HCT116 (cell line): Measurements from ENCODE around the gene SLC47A1. TPM values are rescaled to one million over a fixed set of nuclear protein-coding genes. Genes with fewer than 3 reads are reported as not detected.

Experiments used
- ATAC-seq: fragments of 200-7000 bp; cut with Tn5 transposase; 2 replicates; pipeline ENCODE4 v1.9.1; 2020; ENCODE audit warnings: mild to moderate bottlenecking, moderate library complexity
- BruUV-seq: library from RNA; stranded (reverse); fragments of 400-500 nt; replicated peaks from 2 replicates; lab custom pipeline; 2021; lab: Mats Ljungman, UMichigan
- CTCF ChIA-PET: fragments of 300-600 bp; sonication (Branson Sonifier 250); formaldehyde crosslinking; loops from one replicate; lab custom pipeline; 2021; ENCODE audit warnings: antibody characterized with exemption; lab: Charles Lee
- POLR2A ChIA-PET: fragments of 300-600, 350-600 bp; sonication (Branson Sonifier 250); formaldehyde crosslinking; loops from one replicate; lab custom pipeline; 2021; ENCODE audit warnings: antibody characterized with exemption; lab: Charles Lee
- RAD21 ChIA-PET, 2 experiments: fragments of 300-600 bp; sonication (Branson Sonifier 250); formaldehyde crosslinking; loops; one replicate each; lab custom pipeline; 2023; ENCODE audit warnings: low total read pairs in 2 of 2; ENCODE audit not compliant: uncharacterized antibody in 2 of 2, unreplicated experiment in 2 of 2, low non-redundant PET in 1 of 2; lab: Charles Lee
- DNase-seq: peaks from one replicate; pipeline ENCODE4 v3.0.0-alpha.2; 2010; ENCODE audit warnings: low read depth, low spot score
- H2AFZ ChIP-seq: fragments of 200-600 bp; shearing (Covaris generic), sonication (generic); 2 replicates; pipeline ENCODE4 v1.6.1; 2017; ENCODE audit warnings: low read depth, mixed run types, mixed read lengths, antibody characterized with exemption, low read length; ENCODE audit not compliant: poor library complexity, severe bottlenecking
- H3K27ac ChIP-seq: 2 replicates; pipeline ENCODE4 v1.5.1; 2012; ENCODE audit warnings: low read depth, low read length
- H3K27me3 ChIP-seq: fragments of 200-600 bp; sonication (generic); 2 replicates; pipeline ENCODE4 v1.6.1; 2016; ENCODE audit warnings: mixed run types, low read length, mixed read lengths; ENCODE audit not compliant: insufficient read depth
- H3K36me3 ChIP-seq, 2 experiments: fragments of 200-500 bp in 1 of 2; fragments of 200-600 bp in 1 of 2; sonication (Bioruptor generic) in 1 of 2; sonication (generic) in 1 of 2; 2 replicates each; pipeline versions ENCODE4 v1.5.1 to v1.6.1; 2014 to 2016; ENCODE audit warnings: low read length in 2 of 2, inconsistent platforms in 1 of 2, mixed read lengths in 1 of 2, mixed run types in 1 of 2; ENCODE audit not compliant: insufficient read depth in 2 of 2, control insufficient read depth in 1 of 2
- H3K4me1 ChIP-seq, 2 experiments: fragments of 200-600 bp in 1 of 2; sonication (generic) in 1 of 2; 2 replicates each; pipeline versions ENCODE4 v1.5.1 to v1.6.1; 2012 to 2017; ENCODE audit warnings: low read length in 2 of 2, inconsistent platforms in 1 of 2, mild to moderate bottlenecking in 1 of 2, mixed read lengths in 1 of 2, mixed run types in 1 of 2, moderate library complexity in 1 of 2; ENCODE audit not compliant: insufficient read depth in 2 of 2, control insufficient read depth in 1 of 2
- H3K4me2 ChIP-seq: fragments of 200-600 bp; sonication (generic); 2 replicates; pipeline ENCODE4 v1.6.1; 2017; ENCODE audit warnings: mixed run types, low read length, mixed read lengths
- H3K4me3 ChIP-seq, 2 experiments: fragments of 200-600 bp in 1 of 2; sonication (generic) in 1 of 2; replicated peaks in 1 of 2; 2 replicates each; pipeline ENCODE4 v1.5.1; 2011 to 2016; ENCODE audit warnings: low read length in 2 of 2, control low read depth in 1 of 2, low read depth in 1 of 2, mild to moderate bottlenecking in 1 of 2, mixed read lengths in 1 of 2, mixed run types in 1 of 2
- H3K79me2 ChIP-seq: fragments of 200-600 bp; sonication (generic); 2 replicates; pipeline ENCODE4 v1.6.1; 2017; ENCODE audit warnings: mild to moderate bottlenecking, mixed run types, low read length, moderate library complexity, mixed read lengths; ENCODE audit not compliant: insufficient read depth
- H3K9ac ChIP-seq: fragments of 200-600 bp; sonication (generic); 2 replicates; pipeline ENCODE4 v1.6.1; 2016; ENCODE audit warnings: low read length, mixed read lengths
- H3K9me2 ChIP-seq: fragments of 200-600 bp; sonication (generic), shearing (Covaris generic); 2 replicates; pipeline ENCODE4 v1.6.1; 2017; ENCODE audit warnings: mixed run types, mild to moderate bottlenecking, moderate library complexity; ENCODE audit not compliant: insufficient read depth
- H3K9me3 ChIP-seq, 2 experiments: fragments of 200-500 bp in 1 of 2; fragments of 200-600 bp in 1 of 2; sonication (Bioruptor generic) in 1 of 2; sonication (generic) in 1 of 2; 2 replicates each; pipeline ENCODE4 v1.6.1; 2014 to 2017; ENCODE audit warnings: low read length in 2 of 2, mixed read lengths in 2 of 2, inconsistent platforms in 1 of 2, low read depth in 1 of 2, mild to moderate bottlenecking in 1 of 2, mixed run types in 1 of 2, moderate library complexity in 1 of 2; ENCODE audit not compliant: control insufficient read depth in 1 of 2, insufficient read depth in 1 of 2
- H4K20me1 ChIP-seq: fragments of 200-600 bp; sonication (generic), shearing (Covaris generic); 2 replicates; pipeline ENCODE4 v1.6.1; 2017; ENCODE audit warnings: mixed run types, mild to moderate bottlenecking, moderate library complexity; ENCODE audit not compliant: insufficient read depth
- ATF3 ChIP-seq: IDR thresholded peaks from 2 replicates; pipeline ENCODE4 v1.6.1; 2012
- EGR1 ChIP-seq: IDR thresholded peaks from 2 replicates; pipeline ENCODE4 v1.6.1; 2012; ENCODE audit warnings: low read depth
- JUND ChIP-seq: IDR thresholded peaks from 2 replicates; pipeline ENCODE4 v1.6.1; 2012
- REST ChIP-seq: IDR thresholded peaks from 2 replicates; pipeline ENCODE4 v1.6.1; 2012; ENCODE audit warnings: low read depth
- SIN3A ChIP-seq: IDR thresholded peaks from 2 replicates; pipeline ENCODE4 v1.6.1; 2012; ENCODE audit warnings: low read depth
- YY1 ChIP-seq: IDR thresholded peaks from 2 replicates; pipeline ENCODE4 v1.6.1; 2011; ENCODE audit warnings: low read length, low read depth, moderate library complexity, mild to moderate bottlenecking; ENCODE audit not compliant: insufficient replicate concordance; ENCODE audit errors: extremely low read depth
- ZNF274 ChIP-seq: fragments of 200-500 bp; sonication (Bioruptor generic); IDR thresholded peaks from 2 replicates; pipeline ENCODE4 v1.6.1; 2014; ENCODE audit warnings: mild to moderate bottlenecking, low read depth, low read length, inconsistent platforms
- intact Hi-C: fragments of 100-400 bp; cut with micrococcal nuclease; formaldehyde crosslinking; loops from 2 replicates; pipeline ENCODE4 v1.10.0; 2022
- total RNA-seq: library from RNA; stranded (reverse); gene quantifications from one replicate; pipeline ENCODE4 v1.2.1, GENCODE V29; 2021; ENCODE audit not compliant: unreplicated experiment

SLC47A1 gene
- total RNA-seq, 1 experiment from 2014 or later, result 0.17 TPM

- Histone ChIP-seq H3K4me1 (no peaks in the 10 kb centered on the region), H3K79me2 (no peaks in the 10 kb centered on the region), H3K27ac (no peak overlapping the region), H3K27me3 (no peaks in the 10 kb centered on the region), H4K20me1 (no peaks in the 10 kb centered on the region), H3K9me3 (no peaks in the 10 kb centered on the region), H3K9me2 (no peaks in the 10 kb centered on the region), H2AFZ (no peak overlapping the region)
- CTCF ChIA-PET, result interaction anchor here (0.7 kb wide), 1 partner anchor 175 kb away, joined by 3 read pairs; no protein-coding TSS in a partner anchor
- POLR2A ChIA-PET, result no interaction called here
- RAD21 ChIA-PET, result interaction anchor here in 1 of 2 experiments (0.6 kb wide), 1 partner anchor 121 kb away, joined by 4 read pairs; no protein-coding TSS in a partner anchor
- DNase-seq, result no peak
- intact Hi-C loops, result no loop called here
- ATAC-seq, result peak; percentile 27; the same call in 1 of the 2 replicates
- BruUV-seq, result no TSS peak
- TF ChIP-seq ZNF274, result no peak
- TF ChIP-seq REST, result no peak
- no peak for TF ChIP-seq ATF3
- TF ChIP-seq YY1, result no peak
- TF ChIP-seq JUND, result no peak
- no peak for TF ChIP-seq SIN3A
- no peak for TF ChIP-seq EGR1
- TF ChIP-seq, all 23 proteins: peak for 0
- no peak overlapping the region for H3K4me2 ChIP-seq
- H3K9ac ChIP-seq, result no peak overlapping the region
- no peaks in the 10 kb centered on the region for H3K36me3 ChIP-seq
- no peak overlapping the region for H3K4me3 ChIP-seq
These were observed 44.9 kb downstream of the SLC47A1 start for GRCh38 chr17:19578545-19578944.
